Activated naive CD4-positive, alpha-beta T cell treated with anti-CD3 and anti-CD28 coated beads for 36 hours (primary cell): ENCODE measurements around the gene MKRN3. TPM values are rescaled to one million over a fixed set of nuclear protein-coding genes. Genes with fewer than 3 reads are reported as not detected.
A peak's percentile ranks its signal among the peaks of the same experiment; 100 is the strongest.

ENCODE experiments used
- CTCF ChIA-PET: fragments of 350-600 bp; sonication (Branson Sonifier 250); formaldehyde crosslinking; loops from one replicate; lab custom pipeline; 2021; ENCODE audit warnings: antibody characterized with exemption; lab: Charles Lee
- DNase-seq: peaks from one replicate; pipeline ENCODE4 v3.0.0-alpha.2; 2020
- H3K27ac Mint-ChIP-seq: one replicate; pipeline ENCODE4 v1.8.0; 2021; ENCODE audit warnings: mild to moderate bottlenecking, mixed read lengths
- H3K27me3 Mint-ChIP-seq: one replicate; pipeline ENCODE4 v1.8.0; 2021; ENCODE audit warnings: low read depth, mixed read lengths
- H3K36me3 Mint-ChIP-seq: one replicate; pipeline ENCODE4 v1.8.0; 2021; ENCODE audit warnings: low read depth, mixed read lengths
- H3K4me1 Mint-ChIP-seq: one replicate; pipeline ENCODE4 v1.8.0; 2021; ENCODE audit warnings: low read depth, mixed read lengths
- H3K4me3 Mint-ChIP-seq: one replicate; pipeline ENCODE4 v1.8.0; 2021; ENCODE audit warnings: mild to moderate bottlenecking, moderate library complexity, mixed read lengths
- H3K9me3 Mint-ChIP-seq: one replicate; pipeline ENCODE4 v1.8.0; 2021; ENCODE audit warnings: mixed read lengths
- intact Hi-C: fragments of 100-400 bp; cut with micrococcal nuclease; formaldehyde crosslinking; loops from one replicate; pipeline ENCODE4 v1.15.1; 2023
- total RNA-seq, 2 experiments: library from RNA; stranded (reverse); gene quantifications; one replicate each; pipeline ENCODE4 v1.2.3, GENCODE V29; 2021

The MKRN3 gene
- total RNA-seq: 1 to 10 TPM; 2.5 to 3.2 TPM

GRCh38 chr15:23565395-23566070, at the start of gene MKRN3:
Gene MKRN3 (plus strand): TSS chr15:23565674. CDS start chr15:23565783, 109 bp downstream.
- intact Hi-C loops: loop anchor here (5.0 kb wide), 2 partner anchors 58 to 528 kb away; partner anchors contain the start of gene TUBGCP5
- DNase-seq: peak; percentile 67
- peak within 1 kb of the TSS; percentile 79 for H3K4me3 Mint-ChIP-seq

GRCh38 chr15:23516866-23517265, 48.6 kb upstream of the MKRN3 start:
- DNase-seq: no peak
- no peaks in the 10 kb centered on the region for H3K4me1 Mint-ChIP-seq
- CTCF ChIA-PET: interaction anchor here (1.1 to 1.3 kb wide), 2 partner anchors 12 to 16 kb away, joined by 3 read pairs; no protein-coding TSS in a partner anchor
- H3K27me3 Mint-ChIP-seq: peaks cover 5% of the 10 kb centered on the region
- H3K9me3 Mint-ChIP-seq: no peaks in the 10 kb centered on the region
- no peaks in the 10 kb centered on the region for H3K36me3 Mint-ChIP-seq
- H3K27ac Mint-ChIP-seq: no peak overlapping the region
- intact Hi-C loops: no loop called here
- no peak overlapping the region for H3K4me3 Mint-ChIP-seq

More at GRCh38 chr15:23565395-23566070, at the start of gene MKRN3:
- Mint-ChIP-seq H3K27me3 (peaks cover 13% of the 10 kb centered on the region), H3K36me3 (peaks cover 3% of the 10 kb centered on the region), H3K9me3 (peaks cover 2% of the 10 kb centered on the region), H3K4me1 (peaks cover 6% of the 10 kb centered on the region), H3K27ac (peak within 1 kb of the TSS; percentile 92)
- CTCF ChIA-PET: interaction anchor here (0.6 kb wide), 1 partner anchor 59 kb away, joined by 3 read pairs; no protein-coding TSS in a partner anchor

DNA sequence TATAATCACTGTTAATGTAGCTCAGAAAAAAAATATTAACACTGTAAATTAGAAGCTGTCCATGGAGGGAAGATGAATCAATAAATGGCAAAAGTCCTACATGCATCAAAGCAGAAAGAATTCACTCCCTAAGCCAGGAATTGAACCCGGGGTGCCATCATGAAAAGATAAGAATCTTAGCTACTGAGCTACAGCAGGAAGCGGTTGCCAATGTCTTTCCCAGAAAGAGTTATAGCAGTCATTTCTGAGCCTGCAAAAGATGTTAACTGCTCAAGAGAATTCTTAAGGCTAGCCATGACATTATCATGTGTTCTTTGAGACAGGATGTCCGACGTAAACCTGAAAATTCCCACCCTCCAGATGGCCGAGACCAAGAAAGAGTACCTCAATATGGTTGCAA, 47.4 kb upstream of the MKRN3 start:
- CTCF ChIA-PET: interaction anchor here (0.9 kb wide), 1 partner anchor 21 kb away, joined by 3 read pairs; no protein-coding TSS in a partner anchor
- H3K4me1 Mint-ChIP-seq: no peaks in the 10 kb centered on the region
- no peak overlapping the region for H3K27ac Mint-ChIP-seq
- no peak overlapping the region for H3K4me3 Mint-ChIP-seq
- H3K27me3 Mint-ChIP-seq: peaks cover 5% of the 10 kb centered on the region
- intact Hi-C loops: no loop called here
- H3K36me3 Mint-ChIP-seq: no peaks in the 10 kb centered on the region
- H3K9me3 Mint-ChIP-seq: no peaks in the 10 kb centered on the region
- peak; percentile 6 for DNase-seq

DNA sequence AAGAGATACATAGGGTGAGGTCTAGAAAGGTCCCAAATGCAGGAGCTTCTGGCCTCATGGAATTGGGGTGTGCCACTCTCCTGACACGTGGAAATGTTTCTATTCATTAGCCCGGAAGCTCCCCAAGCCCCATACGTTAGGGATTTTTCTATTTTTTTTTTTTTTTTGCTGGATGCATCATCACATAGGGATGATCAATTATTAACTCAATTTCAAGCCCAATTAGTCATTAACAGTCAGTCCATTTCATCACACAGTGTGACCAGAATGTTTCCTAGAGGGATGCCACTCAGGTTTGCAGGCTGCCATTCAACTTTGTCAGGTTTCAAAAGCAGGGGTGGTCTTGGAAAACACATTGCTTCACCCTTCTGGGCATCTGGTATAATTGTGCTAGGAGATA, 40.7 kb upstream of the MKRN3 start:
- H3K27ac Mint-ChIP-seq: no peak overlapping the region
- intact Hi-C loops: no loop called here
- DNase-seq: no peak
- H3K9me3 Mint-ChIP-seq: no peaks in the 10 kb centered on the region
- CTCF ChIA-PET: no interaction called here
- no peak overlapping the region for H3K4me3 Mint-ChIP-seq
- no peaks in the 10 kb centered on the region for H3K36me3 Mint-ChIP-seq
- peaks cover 2% of the 10 kb centered on the region for H3K27me3 Mint-ChIP-seq
- H3K4me1 Mint-ChIP-seq: no peaks in the 10 kb centered on the region

DNA sequence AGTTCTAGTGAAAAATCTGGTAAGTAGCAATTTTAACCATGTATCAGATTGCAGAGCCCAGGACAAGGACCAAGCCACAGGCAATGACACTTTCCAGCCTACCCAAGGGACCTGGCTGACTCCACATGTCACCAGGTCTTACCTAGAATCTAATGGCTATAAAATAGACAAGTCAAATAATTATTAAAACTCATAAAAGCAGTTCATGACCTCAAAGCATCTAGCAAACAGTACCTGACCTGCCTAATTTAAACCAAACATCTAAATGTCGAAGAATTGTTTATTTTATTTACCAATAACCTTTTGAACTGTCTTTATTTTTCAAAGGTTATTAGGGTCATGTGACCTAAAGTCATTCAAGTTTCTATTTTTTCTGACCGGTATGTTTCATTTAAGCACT, 35.6 kb upstream of the MKRN3 start:
- peaks cover 3% of the 10 kb centered on the region for H3K27me3 Mint-ChIP-seq
- intact Hi-C loops: no loop called here
- no peak overlapping the region for H3K4me3 Mint-ChIP-seq
- no peak for DNase-seq
- CTCF ChIA-PET: interaction anchor here (0.7 kb wide), 1 partner anchor 32 kb away, joined by 3 read pairs; no protein-coding TSS in a partner anchor
- H3K27ac Mint-ChIP-seq: no peak overlapping the region
- no peaks in the 10 kb centered on the region for H3K4me1 Mint-ChIP-seq
- H3K36me3 Mint-ChIP-seq: no peaks in the 10 kb centered on the region
- peaks cover 1% of the 10 kb centered on the region for H3K9me3 Mint-ChIP-seq

GRCh38 chr15:23532024-23532423, 33.5 kb upstream of the MKRN3 start:
- no peaks in the 10 kb centered on the region for H3K36me3 Mint-ChIP-seq
- peaks cover 2% of the 10 kb centered on the region for H3K9me3 Mint-ChIP-seq
- intact Hi-C loops: no loop called here
- no peaks in the 10 kb centered on the region for H3K4me1 Mint-ChIP-seq
- no peak overlapping the region for H3K4me3 Mint-ChIP-seq
- no peak for DNase-seq
- no peak overlapping the region for H3K27ac Mint-ChIP-seq
- CTCF ChIA-PET: interaction anchor here (0.6 kb wide), 1 partner anchor 965 kb away, joined by 3 read pairs; no protein-coding TSS in a partner anchor
- H3K27me3 Mint-ChIP-seq: peaks cover 3% of the 10 kb centered on the region

GRCh38 chr15:23536659-23537058, 28.8 kb upstream of the MKRN3 start:
- no peak overlapping the region for H3K4me3 Mint-ChIP-seq
- H3K9me3 Mint-ChIP-seq: peaks cover 1% of the 10 kb centered on the region
- no peaks in the 10 kb centered on the region for H3K4me1 Mint-ChIP-seq
- no peaks in the 10 kb centered on the region for H3K36me3 Mint-ChIP-seq
- no peaks in the 10 kb centered on the region for H3K27me3 Mint-ChIP-seq
- DNase-seq: no peak
- CTCF ChIA-PET: interaction anchor here (0.5 kb wide), 1 partner anchor 1467 kb away, joined by 3 read pairs; no protein-coding TSS in a partner anchor
- H3K27ac Mint-ChIP-seq: no peak overlapping the region
- intact Hi-C loops: no loop called here

GRCh38 chr15:23538648-23539047, 26.8 kb upstream of the MKRN3 start:
- DNase-seq: no peak
- Mint-ChIP-seq H3K36me3 (no peaks in the 10 kb centered on the region), H3K27ac (no peak overlapping the region), H3K27me3 (peaks cover 2% of the 10 kb centered on the region), H3K4me3 (no peak overlapping the region), H3K4me1 (no peaks in the 10 kb centered on the region), H3K9me3 (peaks cover 1% of the 10 kb centered on the region)
- intact Hi-C loops: no loop called here
- CTCF ChIA-PET: no interaction called here

DNA sequence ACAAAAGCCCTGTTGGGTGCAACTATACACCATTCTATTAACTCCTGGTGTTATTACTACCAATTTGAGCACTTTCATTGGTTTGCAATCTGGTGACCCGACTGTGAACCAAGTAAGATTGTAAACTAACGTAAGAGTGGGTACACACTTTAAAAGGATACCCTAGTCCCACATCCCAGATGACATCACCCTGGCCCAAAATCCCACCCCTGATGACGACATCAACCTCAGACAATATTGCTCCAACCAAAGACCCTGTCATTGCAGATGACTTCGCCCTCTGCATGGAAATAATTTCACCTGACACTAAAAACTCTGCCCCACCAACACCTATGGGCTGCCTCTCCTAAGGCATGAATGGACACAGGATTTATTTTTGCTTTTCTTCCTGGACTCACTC, 25.6 kb upstream of the MKRN3 start:
- DNase-seq: no peak
- Mint-ChIP-seq H3K4me1 (no peaks in the 10 kb centered on the region), H3K9me3 (peaks cover 1% of the 10 kb centered on the region), H3K36me3 (no peaks in the 10 kb centered on the region), H3K4me3 (no peak overlapping the region), H3K27ac (no peak overlapping the region), H3K27me3 (peaks cover 2% of the 10 kb centered on the region)
- CTCF ChIA-PET: no interaction called here
- intact Hi-C loops: no loop called here

DNA sequence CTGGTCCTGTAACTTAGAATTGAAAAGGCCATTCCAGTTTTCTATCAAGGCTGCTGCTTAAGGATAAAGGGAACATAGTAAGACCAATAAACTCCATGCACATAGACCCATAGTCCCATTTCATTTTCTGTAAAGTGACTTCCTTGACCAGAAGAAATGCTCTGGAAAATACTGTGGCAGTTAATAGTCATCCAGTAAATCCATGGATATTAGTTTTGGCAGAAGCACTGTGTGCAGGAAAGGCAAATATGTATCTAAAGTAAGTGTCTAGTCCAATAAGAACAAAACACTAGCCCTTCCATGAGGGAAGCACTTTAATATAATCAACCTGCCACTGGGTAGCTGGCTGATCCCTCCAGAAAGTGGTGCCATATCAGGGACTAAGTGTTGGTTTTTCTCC, 19.3 kb upstream of the MKRN3 start:
- CTCF ChIA-PET: no interaction called here
- DNase-seq: no peak
- peaks cover 2% of the 10 kb centered on the region for H3K27me3 Mint-ChIP-seq
- no peak overlapping the region for H3K27ac Mint-ChIP-seq
- H3K36me3 Mint-ChIP-seq: no peaks in the 10 kb centered on the region
- intact Hi-C loops: no loop called here
- no peaks in the 10 kb centered on the region for H3K9me3 Mint-ChIP-seq
- H3K4me1 Mint-ChIP-seq: no peaks in the 10 kb centered on the region
- H3K4me3 Mint-ChIP-seq: no peak overlapping the region

DNA sequence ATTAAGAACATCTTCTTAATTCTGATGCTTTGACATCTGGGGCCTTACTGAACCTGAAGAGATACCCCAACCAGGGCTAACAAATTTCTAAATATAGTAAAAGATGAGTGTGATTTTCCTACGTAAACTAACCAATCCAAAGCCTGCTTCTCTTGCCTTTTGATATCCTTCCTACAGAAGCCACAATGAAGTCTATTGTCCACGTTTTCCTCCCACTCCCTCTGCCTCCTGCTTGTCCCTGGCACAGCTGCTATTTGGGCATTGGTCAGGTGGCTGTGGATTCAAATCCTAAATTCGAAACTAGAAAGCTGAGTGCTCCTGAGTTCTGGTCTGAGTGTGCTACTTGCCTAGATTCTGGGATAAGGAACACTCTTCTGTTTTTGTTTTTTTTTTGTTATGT, 17.4 kb upstream of the MKRN3 start:
- CTCF ChIA-PET: no interaction called here
- Mint-ChIP-seq H3K9me3 (no peaks in the 10 kb centered on the region), H3K4me1 (no peaks in the 10 kb centered on the region), H3K4me3 (no peak overlapping the region), H3K36me3 (no peaks in the 10 kb centered on the region), H3K27ac (no peak overlapping the region), H3K27me3 (peaks cover 2% of the 10 kb centered on the region)
- intact Hi-C loops: no loop called here
- DNase-seq: no peak

GRCh38 chr15:23561914-23562313, 3.6 kb upstream of the MKRN3 start:
- no peak overlapping the region for H3K27ac Mint-ChIP-seq
- intact Hi-C loops: no loop called here
- H3K9me3 Mint-ChIP-seq: peaks cover 2% of the 10 kb centered on the region
- H3K36me3 Mint-ChIP-seq: peaks cover 3% of the 10 kb centered on the region
- H3K4me1 Mint-ChIP-seq: no peaks in the 10 kb centered on the region
- H3K4me3 Mint-ChIP-seq: peak overlapping the region; percentile 15
- CTCF ChIA-PET: no interaction called here
- DNase-seq: no peak
- peaks cover 10% of the 10 kb centered on the region for H3K27me3 Mint-ChIP-seq
